K562 (cell line): ENCODE measurements around the gene CEP68. TPM values are rescaled to one million over a fixed set of nuclear protein-coding genes. Genes with fewer than 3 reads are reported as not detected.

Source experiments
- BDP1 ChIP-seq: IDR thresholded peaks from 3 replicates; pipeline ENCODE4 v1.6.1; 2011; ENCODE audit not compliant: insufficient read length, insufficient read depth
- BRF2 ChIP-seq: IDR thresholded peaks from 3 replicates; pipeline ENCODE4 v1.6.1; 2011; ENCODE audit warnings: borderline replicate concordance, mild to moderate bottlenecking; ENCODE audit not compliant: insufficient read length, insufficient read depth
- E2F8 ChIP-seq: fragments of 450-650 bp; IDR thresholded peaks from 2 replicates; pipeline ENCODE4 v1.7.1; 2018; ENCODE audit warnings: mild to moderate bottlenecking, low read depth; ENCODE audit not compliant: partially characterized antibody
- FIP1L1 ChIP-seq: fragments of 200-400 bp; formaldehyde crosslinking; IDR thresholded peaks from 2 replicates; pipeline ENCODE4 v1.6.1; 2018; ENCODE audit warnings: mild to moderate bottlenecking, low read depth, low read length; ENCODE audit not compliant: poor library complexity, severe bottlenecking
- FOXJ2 ChIP-seq: fragments of 200-800 bp; sonication (Bioruptor generic); IDR thresholded peaks from 2 replicates; pipeline ENCODE4 v1.6.1; 2016; ENCODE audit warnings: missing genetic modification characterization, missing compliant biosample characterization
- GABPA ChIP-seq: fragments of 200-800 bp; sonication (Bioruptor generic); conservative IDR thresholded peaks from 2 replicates; pipeline ENCODE4 v1.6.1; 2016; ENCODE audit warnings: low read depth, missing genetic modification characterization, missing compliant biosample characterization
- GABPB2 ChIP-seq: fragments of 250-450 bp; sonication (Bioruptor Pico); conservative IDR thresholded peaks from 2 replicates; pipeline ENCODE4 v1.5.1; 2021; ENCODE audit warnings: mild to moderate bottlenecking
- HES1 ChIP-seq: fragments of 450-650 bp; IDR thresholded peaks from 2 replicates; pipeline ENCODE4 v1.6.1; 2016; ENCODE audit warnings: low read depth, mild to moderate bottlenecking, moderate library complexity
- HMG20B ChIP-seq: fragments of 250-450 bp; sonication (Bioruptor Pico); IDR thresholded peaks from 2 replicates; pipeline ENCODE4 v1.5.0; 2021; ENCODE audit warnings: mild to moderate bottlenecking
- HNRNPH1 ChIP-seq: fragments of 200-400 bp; formaldehyde crosslinking; optimal IDR thresholded peaks from 2 replicates; pipeline ENCODE3; 2017; ENCODE audit warnings: low read depth, mild to moderate bottlenecking, low read length, moderate library complexity
- MLX ChIP-seq, 2 experiments: fragments of 450-650 bp in 1 of 2; sonication (generic) in 1 of 2; formaldehyde crosslinking; conservative IDR thresholded peaks; 2 replicates each; pipeline versions ENCODE4 v1.4.0 to v1.8.1; 2020 to 2022; ENCODE audit warnings: mild to moderate bottlenecking in 1 of 2, missing genetic modification reagents in 1 of 2
- PKNOX1 ChIP-seq: fragments of 450-650 bp; IDR thresholded peaks from 2 replicates; pipeline ENCODE4 v1.6.1; 2016
- PURB ChIP-seq: sonication (generic); formaldehyde crosslinking; IDR thresholded peaks from 2 replicates; pipeline ENCODE4 v1.9.0; 2021; ENCODE audit warnings: low read depth, mild to moderate bottlenecking, missing genetic modification reagents
- SAFB ChIP-seq: fragments of 200-400 bp; formaldehyde crosslinking; IDR thresholded peaks from 2 replicates; pipeline ENCODE4 v1.6.1; 2017; ENCODE audit warnings: low read depth, low read length, borderline replicate concordance
- SPI1 ChIP-seq: IDR thresholded peaks from 2 replicates; pipeline ENCODE4 v1.6.1; 2011; ENCODE audit warnings: low read depth, low read length, control low read depth, borderline replicate concordance
- ZBTB2 ChIP-seq: fragments of 450-650 bp; IDR thresholded peaks from 2 replicates; pipeline ENCODE4 v1.6.1; 2016; ENCODE audit warnings: antibody characterized with exemption
- ZC3H11A ChIP-seq: IDR thresholded peaks from 2 replicates; pipeline ENCODE4 v1.6.1; 2012; ENCODE audit warnings: low read depth, low read length, improper control_type of control experiment
- ZNF398 ChIP-seq: fragments of 250-450 bp; sonication (Bioruptor Pico); IDR thresholded peaks from 2 replicates; pipeline ENCODE4 v1.8.0; 2021; ENCODE audit warnings: moderate library complexity, mild to moderate bottlenecking, inconsistent platforms
- polyA plus RNA-seq, 8 experiments: library from polyadenylated mRNA; depleted of rRNA in 4 of 8; stranded (reverse) in 5 of 8; unstranded in 3 of 8; fragments of >200 nt; fragmentation: Nextera tagmentation in 2 of 8; fragmentation: Illumina TruSeq in 1 of 8; extraction: Ambion mirVana in 2 of 8; extraction: Trizol in 1 of 8; gene quantifications; 2 replicates each; pipeline versions ENCODE4 v1.2.1 to v1.2.3, GENCODE V29; 2011 to 2014; ENCODE audit warnings: inconsistent platforms in 1 of 8, missing spikeins in 1 of 8
- total RNA-seq, 7 experiments: library from RNA; depleted of rRNA in 6 of 7; stranded (reverse); fragments of >200 nt in 6 of 7; fragmentation: Illumina TruSeq in 2 of 7; extraction: Trizol in 2 of 7; gene quantifications; 2 replicates each; pipeline versions ENCODE4 v1.2.1 to v1.2.3, GENCODE V29; 2011 to 2021; ENCODE audit warnings: low replicate concordance in 1 of 7

Gene CEP68
- total and polyA plus RNA-seq, 9 of the 15 experiments (the other 6 are each of a cell fraction or from before 2014, with no cell fraction given) = 1.4 to 8.5 (median 5.2) TPM

- TF ChIP-seq PKNOX1 (no peak), SAFB (no peak), HMG20B (CRISPR knock-in tag) (no peak), BRF2 (no peak), FIP1L1 (no peak), SPI1 (0 out of 2 replicates have a peak, but pooled peaks have one; percentile 10), MLX (CRISPR knock-in tag; conservative IDR thresholded peaks at IDR 0.05) (0 out of 4 replicates have a peak, but pooled peaks of 1 of the 2 experiments have one; percentile 58), GABPA (no peak), ZC3H11A (no peak), BDP1 (no peak), E2F8 (no peak), GABPB2 (CRISPR knock-in tag) (no peak), PURB (CRISPR knock-in tag) (no peak), ZBTB2 (no peak), HES1 (no peak), FOXJ2 (tag) (no peak), ZNF398 (CRISPR knock-in tag) (no peak), HNRNPH1 (no peak)
Measured at GRCh38 chr2:65130664-65131175, 74.5 kb downstream of the CEP68 start (continued).
